NCI-H748 treated with DMSO at 0.1 percent for 48 hours (cell line): ENCODE results near the gene SENP7.
"Not testable (repeated sequence)": the region's sequence is repeated elsewhere in the genome, so short reads cannot be mapped to it uniquely, and the experiment has no call there.

Experiments
- DNase-seq: peaks from one replicate; lab custom pipeline; 2025; lab: John Stamatoyannopoulos, UW

SENP7 gene

DNA sequence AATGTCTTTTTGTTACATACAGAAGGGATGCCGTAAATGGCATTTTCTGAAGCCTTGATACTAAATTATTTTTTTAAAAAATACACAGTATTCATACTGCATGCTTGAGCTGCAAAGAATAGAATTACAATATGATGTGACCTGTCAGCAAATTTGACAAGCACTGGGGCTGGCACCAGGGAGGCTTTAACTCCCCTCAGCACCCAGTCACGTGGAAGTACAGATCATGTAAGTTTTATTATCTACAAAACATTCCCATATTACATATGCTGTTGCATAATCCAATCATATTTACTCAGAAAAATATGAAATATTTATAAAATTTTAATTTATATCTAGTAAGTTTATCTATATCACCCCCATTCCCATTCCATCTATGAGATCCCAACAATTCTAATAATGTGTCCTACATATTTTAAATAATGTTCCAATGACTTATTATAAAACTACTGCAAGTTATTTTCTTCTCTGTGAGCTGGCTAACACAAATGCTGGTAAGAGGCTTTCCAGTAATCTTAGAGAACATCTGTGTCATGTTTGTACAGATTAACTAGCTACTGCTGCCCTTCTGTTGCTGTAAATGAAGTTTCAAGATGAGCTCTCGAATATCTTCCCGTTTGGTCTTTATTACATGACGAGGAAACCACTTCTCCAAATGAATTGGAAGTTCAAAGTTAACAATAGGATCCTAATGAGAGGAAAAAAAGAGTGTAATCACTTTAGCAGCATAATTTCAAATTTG is 187.4 kb downstream of the SENP7 start:
- DNase-seq: no peak

DNA sequence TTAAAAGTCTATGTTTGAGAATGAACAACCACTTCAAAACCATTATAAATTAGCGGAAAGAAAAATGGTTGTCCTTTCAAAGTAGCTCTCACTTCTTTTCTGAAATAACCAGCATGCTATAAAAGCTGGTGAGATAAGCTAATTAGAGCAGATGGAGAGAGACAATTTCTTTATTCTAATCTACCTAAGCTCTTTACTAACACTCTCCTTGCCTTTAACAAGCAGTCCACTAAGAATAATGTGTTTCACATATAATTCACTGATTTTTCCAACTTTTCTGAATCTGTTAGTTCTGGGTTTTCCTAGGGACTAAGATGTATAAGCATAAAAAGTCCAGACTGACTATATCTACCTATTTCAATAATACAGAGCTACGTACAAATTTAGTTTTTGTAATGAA is 192.5 kb downstream of the SENP7 start, which contains the start of gene IMPG2:
TSS of gene IMPG2 (minus strand) at position 101 of the 400 bp plus-strand sequence. CDS start 203 bp downstream, outside the sequence.
- DNase-seq: no peak

DNA sequence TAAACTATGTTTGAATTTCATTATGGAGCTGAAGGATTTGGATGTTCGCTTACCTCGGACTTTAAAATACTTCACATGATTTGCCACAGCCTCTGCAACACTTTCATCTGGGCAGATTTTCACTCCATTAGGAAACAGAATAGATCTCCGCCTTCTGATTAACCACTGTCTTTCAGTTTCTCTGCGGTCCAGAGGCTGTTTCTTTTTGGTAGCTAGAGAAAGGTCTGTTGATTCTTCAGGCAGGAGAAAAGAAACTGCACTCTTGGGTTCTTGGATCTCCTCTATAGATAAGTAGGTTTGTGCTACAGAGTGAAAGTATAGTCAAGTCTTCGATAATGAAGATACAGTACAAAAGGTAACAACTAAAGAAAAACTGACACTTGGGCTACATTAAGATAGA is 193.5 kb downstream of the SENP7 start:
- no peak for DNase-seq

DNA sequence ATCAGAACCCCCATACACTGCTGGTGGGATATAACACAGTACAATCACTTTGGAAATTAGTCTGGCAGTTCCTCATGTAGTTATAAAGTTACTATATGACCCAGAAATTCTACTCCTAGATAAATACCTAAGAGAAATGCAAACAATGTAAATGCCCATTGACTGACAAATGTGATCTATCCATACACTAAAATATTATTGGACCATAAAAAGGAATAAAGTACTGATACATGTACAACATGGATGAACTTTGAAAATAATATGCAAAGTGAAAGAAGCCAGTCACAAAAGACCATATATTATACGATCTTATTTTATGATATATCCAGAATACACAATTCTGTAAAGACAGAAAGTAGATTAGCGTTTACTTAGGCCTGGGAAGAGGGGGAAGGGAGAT is 200.5 kb downstream of the SENP7 start:
- DNase-seq: no peak

DNA sequence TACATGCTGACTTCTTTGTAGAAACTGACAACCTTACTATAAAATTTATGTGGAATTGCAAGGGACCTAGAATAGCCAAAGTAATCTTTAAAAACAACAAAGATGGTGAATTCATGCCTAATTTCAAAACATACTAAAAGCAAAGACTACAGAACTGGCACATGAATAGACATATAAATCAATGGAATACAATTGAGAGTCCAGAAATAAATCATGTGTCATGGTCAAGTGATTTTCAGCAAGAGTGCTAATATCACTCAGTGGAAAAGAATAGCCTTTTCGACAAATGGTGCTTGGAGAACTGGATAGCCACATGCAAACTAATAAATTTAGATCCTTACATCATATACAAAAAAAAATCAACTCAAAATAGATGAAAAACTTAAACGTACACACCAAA is 201.3 kb downstream of the SENP7 start:
- DNase-seq: no peak

DNA sequence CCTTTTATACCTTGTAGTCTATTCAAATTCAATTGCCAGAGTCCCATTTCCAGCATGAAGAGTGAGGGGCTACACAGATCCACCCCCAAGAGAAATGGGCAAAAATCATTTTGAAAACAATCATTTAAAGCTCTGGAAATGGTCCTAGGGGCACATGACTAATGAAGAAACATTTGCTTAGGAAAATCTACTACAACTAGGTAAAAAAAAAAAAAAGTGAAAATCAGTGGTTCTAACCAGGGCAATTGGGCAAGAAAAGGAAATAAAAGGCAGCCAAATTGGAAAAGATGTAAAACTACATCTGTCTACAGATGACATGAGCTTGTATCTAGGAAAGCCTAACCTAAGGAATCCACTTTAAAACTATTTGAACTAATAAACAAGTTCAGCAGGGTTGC is 202.0 kb downstream of the SENP7 start:
- DNase-seq: no peak

DNA sequence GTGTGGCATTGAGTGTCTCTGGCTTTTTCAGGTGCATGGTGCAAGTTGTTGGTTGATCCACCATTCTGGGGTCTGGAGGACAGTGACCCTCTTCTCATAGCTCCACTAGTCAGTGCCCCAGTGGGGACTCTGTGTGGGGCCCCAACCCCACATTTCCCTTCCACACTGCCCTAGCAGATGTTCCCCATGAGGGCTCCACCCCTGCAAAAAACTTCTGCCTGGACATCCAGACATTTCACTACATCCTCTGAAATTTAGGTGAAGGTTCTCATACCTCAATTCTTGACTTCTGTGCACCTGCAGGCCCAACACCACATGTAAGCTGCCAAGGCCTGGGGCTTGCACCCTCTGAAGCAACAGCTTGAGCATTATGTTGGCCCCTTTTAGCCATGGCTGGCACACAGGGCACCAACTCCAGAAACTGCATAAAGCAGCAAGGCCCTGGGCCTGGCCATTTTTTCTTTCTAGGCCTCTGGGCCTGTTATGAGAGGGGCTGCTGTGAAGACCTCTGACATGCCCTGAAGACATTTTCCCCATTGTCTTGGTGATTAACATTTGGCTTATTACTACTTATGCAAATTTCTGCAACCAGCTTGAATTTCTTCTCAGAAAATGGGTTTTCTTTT is 204.8 kb downstream of the SENP7 start:
- not testable (repeated sequence) for DNase-seq

DNA sequence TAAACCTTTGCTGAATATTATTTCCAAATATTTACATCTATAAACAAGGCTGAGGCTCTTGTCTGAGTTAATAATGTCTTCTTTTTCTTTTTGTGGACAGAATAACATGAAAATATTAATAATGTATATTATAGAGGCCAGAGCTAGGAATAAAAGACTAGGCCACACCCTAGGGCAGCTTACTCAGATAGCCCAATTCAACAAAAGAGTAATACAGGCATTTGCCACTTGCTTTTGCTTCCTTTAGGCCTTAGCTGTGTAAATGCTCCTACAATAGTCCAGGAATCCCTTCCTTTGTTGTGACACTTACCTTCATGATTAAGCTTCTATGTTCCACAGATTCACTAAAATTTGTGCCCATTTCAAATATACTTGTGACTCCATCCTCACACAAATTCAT is 209.2 kb downstream of the SENP7 start:
- DNase-seq: no peak

DNA sequence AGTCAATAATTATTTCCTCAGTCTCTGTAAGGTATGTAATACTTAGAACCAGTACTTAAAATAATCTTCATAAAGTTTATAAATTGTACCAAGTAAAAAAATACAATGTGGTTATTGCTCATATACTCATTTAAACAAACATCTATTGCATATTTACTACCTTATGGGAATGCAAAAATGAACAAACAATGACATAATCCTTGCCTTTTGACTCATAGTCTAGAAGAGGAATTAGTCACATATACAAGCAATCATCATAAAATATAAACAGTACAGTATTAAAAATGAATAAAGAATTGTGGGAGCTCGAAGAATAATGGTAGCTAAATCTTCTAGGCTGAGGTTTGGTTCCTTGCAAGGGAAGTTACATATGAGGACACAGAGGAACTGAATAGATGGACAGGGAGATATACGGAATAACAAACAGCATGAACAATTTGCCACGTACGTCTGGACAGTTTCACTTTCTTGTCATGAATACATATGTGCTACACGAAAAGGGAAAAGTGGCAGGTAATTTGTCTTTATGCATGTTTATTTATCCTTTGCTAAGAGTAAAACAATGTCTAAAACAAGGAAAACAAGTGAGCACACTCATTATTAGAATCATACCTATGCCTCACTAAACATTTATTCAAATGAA is 209.8 kb downstream of the SENP7 start:
- DNase-seq: no peak

DNA sequence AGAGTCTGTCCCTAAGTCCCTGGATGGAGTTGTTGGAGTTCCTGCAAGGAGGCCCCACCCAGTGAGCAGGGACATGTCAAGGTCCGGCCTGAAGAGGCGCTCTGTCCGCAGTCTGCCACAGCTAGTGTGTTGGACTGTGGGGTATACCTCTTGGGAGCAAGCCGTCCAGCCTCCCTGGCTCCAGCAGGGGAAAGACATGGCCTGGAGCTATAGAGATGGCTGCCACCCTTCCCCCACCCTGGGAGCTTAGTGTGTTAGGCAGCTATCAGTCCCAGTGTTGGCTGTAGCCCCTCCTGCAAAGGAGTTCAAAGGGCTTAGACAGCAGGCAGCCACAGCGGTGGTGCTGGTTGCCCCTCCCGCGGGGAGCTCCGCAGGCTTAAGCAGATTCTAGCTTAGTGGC is 212.9 kb downstream of the SENP7 start:
- no peak for DNase-seq

DNA sequence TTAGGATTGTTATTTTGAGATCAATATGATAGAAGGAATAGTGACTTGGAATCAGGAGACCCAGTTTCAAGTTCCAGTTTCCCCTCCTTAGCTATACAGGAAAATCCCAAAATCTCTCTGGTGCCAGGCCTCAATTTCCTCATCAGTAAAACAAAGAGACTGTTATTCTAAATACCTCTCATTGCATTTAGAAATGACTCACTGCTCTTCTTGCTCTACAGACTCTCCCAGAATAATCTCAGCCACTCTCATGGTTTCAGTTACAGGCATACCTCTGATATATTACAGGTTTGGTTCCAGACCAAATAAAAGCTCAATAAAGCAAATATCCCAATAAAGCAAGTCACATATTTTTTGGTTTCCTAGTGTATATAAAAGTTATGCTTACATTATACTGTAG is 221.0 kb downstream of the SENP7 start:
- no peak for DNase-seq

DNA sequence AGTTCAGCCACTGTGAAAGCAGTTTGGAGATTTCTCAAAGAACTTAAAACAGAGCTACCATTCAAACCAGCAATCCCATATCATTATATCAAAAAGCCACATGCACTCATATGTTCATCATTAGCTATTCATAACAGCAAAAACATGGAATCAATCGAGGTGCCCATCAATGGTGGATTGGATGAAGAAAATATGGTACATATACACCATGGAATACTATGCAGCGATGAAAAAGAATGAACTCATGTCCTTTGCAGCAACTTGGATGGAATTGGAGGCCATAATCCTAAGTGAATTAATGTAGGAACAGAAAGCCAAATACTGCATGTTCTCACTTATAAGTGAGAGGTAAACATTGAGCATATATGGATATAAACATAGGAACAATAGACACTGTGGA is 224.7 kb downstream of the SENP7 start:
- no peak for DNase-seq

DNA sequence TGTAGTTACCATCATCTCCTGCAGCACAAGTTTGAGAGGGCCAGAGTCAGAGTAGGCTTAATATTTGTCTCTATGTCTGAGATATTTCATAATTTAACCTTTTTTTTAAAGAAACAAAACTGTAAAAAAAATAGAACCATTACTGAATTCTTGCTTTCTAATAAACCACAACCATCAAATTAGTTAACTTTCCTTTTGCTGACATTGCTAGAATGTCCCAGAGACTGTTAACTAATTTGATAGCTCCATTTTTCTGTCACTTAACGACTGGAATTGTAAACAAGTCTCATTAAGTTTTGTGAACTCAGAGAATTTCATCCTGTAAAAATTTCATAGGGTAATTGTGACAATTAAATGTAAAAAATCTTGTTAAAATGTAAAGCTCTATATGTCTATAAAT is 228.3 kb downstream of the SENP7 start:
- DNase-seq: no peak

DNA sequence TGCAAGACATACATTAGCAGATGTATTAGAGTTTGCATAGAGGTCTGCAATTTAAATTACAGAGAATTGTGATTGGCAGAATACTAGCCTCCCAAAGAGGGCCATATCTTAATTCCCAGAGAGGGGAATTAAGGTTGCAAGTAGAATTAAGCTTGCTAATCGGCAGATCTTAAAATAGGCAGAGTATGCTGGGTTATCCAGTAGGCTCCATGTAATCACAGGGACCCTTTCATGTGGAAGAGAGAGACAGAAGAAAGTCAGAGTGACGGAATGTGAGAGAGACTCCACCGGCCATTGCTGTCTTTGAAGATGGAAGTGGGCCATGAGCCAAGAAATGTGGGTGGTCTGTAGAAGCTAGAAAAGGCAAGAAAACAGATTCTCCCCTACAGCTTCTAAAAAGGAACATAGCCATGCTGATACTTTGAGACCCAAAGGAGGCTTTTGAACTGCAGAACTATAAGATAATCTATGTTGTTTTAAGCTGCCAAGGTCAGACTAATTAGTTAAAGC is 231.4 kb downstream of the SENP7 start:
- no peak for DNase-seq

DNA sequence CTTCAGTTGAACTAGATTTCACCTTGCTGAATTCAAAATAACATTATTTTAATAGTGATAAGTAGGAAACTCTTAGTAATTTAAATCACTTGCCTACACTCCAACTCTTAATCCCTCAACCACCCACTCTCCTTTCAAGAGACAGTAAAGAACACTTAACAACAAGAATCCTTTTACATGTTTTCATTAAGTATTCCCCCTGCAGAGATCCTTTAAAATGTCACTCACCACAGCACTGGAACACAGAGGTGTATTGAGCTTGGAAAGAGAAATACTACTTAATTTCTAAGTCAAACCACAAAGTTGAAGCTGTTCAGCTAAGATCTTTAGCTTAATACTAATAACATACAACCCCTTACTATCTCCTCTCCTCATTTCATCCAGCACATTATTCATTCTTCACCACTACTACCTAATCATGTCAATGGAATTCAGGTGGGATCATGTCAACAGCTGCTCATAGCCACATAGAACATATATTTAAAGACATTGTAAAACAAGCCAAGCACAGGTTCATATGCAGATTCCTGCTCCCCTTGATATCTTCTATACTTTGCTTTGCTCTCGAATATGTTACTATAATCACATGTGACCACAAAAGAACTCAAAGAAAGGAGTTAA is 233.1 kb downstream of the SENP7 start:
- DNase-seq: no peak

DNA sequence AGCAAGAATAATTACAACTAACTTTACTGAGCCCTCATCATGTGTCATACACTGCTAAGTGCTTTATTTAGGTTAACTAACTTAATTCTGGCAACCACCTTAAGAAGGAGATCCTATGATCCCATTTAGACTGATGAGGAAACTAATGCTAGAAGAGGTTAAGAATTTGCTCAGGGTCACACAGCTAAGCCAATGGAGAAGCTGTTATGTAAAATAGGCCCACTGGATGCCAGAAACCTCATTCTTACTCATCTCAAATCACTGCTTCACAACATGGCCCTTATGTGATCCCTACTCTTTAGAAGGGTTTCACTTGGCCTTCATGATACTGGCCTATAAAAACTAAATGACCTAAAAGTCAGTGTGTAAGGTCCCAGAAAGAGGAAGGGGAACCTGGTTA is 233.8 kb downstream of the SENP7 start:
- DNase-seq: no peak

DNA sequence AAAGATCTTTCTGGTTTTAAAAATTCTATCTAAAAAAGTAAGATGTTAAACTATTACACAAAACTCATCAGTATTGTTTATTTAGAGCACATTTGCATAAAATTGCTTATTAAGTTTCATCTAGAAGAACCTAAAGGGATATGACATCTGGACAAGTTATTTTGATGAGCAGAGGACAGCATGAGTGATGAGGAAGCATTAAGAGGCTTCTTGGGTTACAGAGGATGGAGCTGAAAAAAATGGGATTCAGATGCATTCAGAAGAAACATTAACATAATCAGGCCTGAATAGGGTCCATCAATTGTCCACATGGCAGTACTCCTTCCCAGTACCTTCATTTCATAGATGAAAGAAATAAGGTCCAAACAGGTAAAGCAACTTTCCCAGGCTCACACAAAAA is 234.3 kb downstream of the SENP7 start:
- no peak for DNase-seq
